Measurements from ENCODE around the gene TBC1D8B. TPM values are rescaled to one million over a fixed set of nuclear protein-coding genes. Genes with fewer than 3 reads are reported as not detected.

The TBC1D8B gene
- total and polyA plus RNA-seq, 2 of the 13 experiments (the other 11 are each of a cell fraction or from before 2014, with no cell fraction given): 6.2 to 7.2 TPM

- no peak for TF ChIP-seq HDAC6 (IDR thresholded peaks at IDR 0.05; ENCODE audit: low read depth, low read length)
- TF ChIP-seq YEATS4 (CRISPR knock-in tag; IDR thresholded peaks at IDR 0.05; ENCODE audit: borderline replicate concordance): no peak
- no peak for TF ChIP-seq ZZZ3 (CRISPR knock-in tag; IDR thresholded peaks at IDR 0.05; ENCODE audit: borderline replicate concordance)
- no peak for TF ChIP-seq FOXA3 (CRISPR knock-in tag; IDR thresholded peaks at IDR 0.05)
- TF ChIP-seq TFDP1 (CRISPR knock-in tag; IDR thresholded peaks at IDR 0.05; ENCODE audit: borderline replicate concordance): no peak
- TF ChIP-seq ARID3A (IDR thresholded peaks at IDR 0.05; ENCODE audit: low read depth, low read length): peak; percentile 74; the same call in 1 of the 2 replicates
- TF ChIP-seq, protein P1, sequence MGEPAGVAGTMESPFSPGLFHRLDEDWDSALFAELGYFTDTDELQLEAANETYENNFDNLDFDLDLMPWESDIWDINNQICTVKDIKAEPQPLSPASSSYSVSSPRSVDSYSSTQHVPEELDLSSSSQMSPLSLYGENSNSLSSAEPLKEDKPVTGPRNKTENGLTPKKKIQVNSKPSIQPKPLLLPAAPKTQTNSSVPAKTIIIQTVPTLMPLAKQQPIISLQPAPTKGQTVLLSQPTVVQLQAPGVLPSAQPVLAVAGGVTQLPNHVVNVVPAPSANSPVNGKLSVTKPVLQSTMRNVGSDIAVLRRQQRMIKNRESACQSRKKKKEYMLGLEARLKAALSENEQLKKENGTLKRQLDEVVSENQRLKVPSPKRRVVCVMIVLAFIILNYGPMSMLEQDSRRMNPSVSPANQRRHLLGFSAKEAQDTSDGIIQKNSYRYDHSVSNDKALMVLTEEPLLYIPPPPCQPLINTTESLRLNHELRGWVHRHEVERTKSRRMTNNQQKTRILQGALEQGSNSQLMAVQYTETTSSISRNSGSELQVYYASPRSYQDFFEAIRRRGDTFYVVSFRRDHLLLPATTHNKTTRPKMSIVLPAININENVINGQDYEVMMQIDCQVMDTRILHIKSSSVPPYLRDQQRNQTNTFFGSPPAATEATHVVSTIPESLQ (CRISPR knock-in tag; conservative IDR thresholded peaks at IDR 0.05): no peak
- TF ChIP-seq CENPBD1 (CRISPR knock-in tag; IDR thresholded peaks at IDR 0.05; ENCODE audit: borderline replicate concordance, low read depth): no peak
- peak; percentile 62 for TF ChIP-seq HNF4A (CRISPR knock-in tag; IDR thresholded peaks at IDR 0.05)
- TF ChIP-seq MAF1 (CRISPR knock-in tag; IDR thresholded peaks at IDR 0.05; ENCODE audit: borderline replicate concordance): no peak
- no peak for TF ChIP-seq SNRNP70 (IDR thresholded peaks at IDR 0.05; ENCODE audit: low read depth, low read length)
- TF ChIP-seq STAT5B (CRISPR knock-in tag; IDR thresholded peaks at IDR 0.05): no peak
- TF ChIP-seq BRF2 (CRISPR knock-in tag; IDR thresholded peaks at IDR 0.05): no peak
- no peak for TF ChIP-seq TMF1 (CRISPR knock-in tag; IDR thresholded peaks at IDR 0.05; ENCODE audit: low read depth)
- peak in 1 of 2 experiments; percentile 22; a peak in 1 of 4 replicates for TF ChIP-seq EP300 (IDR thresholded peaks at IDR 0.05; ENCODE audit: low read depth in 2 of 2, low read length in 2 of 2)
- TF ChIP-seq EP300 (CRISPR knock-in tag; IDR thresholded peaks at IDR 0.05; ENCODE audit: borderline replicate concordance): no peak
- 0 out of 2 replicates have a peak, but pooled peaks have one; percentile 22 for TF ChIP-seq GATAD2A (CRISPR knock-in tag; IDR thresholded peaks at IDR 0.05)
- TF ChIP-seq CEBPB (IDR thresholded peaks at IDR 0.05; ENCODE audit: borderline replicate concordance, low read depth, low read length): peak; percentile 65; the same call in 1 of the 2 replicates
- TF ChIP-seq, protein P2, sequence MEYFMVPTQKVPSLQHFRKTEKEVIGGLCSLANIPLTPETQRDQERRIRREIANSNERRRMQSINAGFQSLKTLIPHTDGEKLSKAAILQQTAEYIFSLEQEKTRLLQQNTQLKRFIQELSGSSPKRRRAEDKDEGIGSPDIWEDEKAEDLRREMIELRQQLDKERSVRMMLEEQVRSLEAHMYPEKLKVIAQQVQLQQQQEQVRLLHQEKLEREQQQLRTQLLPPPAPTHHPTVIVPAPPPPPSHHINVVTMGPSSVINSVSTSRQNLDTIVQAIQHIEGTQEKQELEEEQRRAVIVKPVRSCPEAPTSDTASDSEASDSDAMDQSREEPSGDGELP (IDR thresholded peaks at IDR 0.05; ENCODE audit: borderline replicate concordance, low read depth): peak; percentile 76
- TF ChIP-seq GABPB1 (CRISPR knock-in tag; IDR thresholded peaks at IDR 0.05): no peak
- TF ChIP-seq ZNF3 (CRISPR knock-in tag; IDR thresholded peaks at IDR 0.05): no peak
Observed at GRCh38 chrX:106780664-106781377, 21.7 kb upstream of the TBC1D8B start (continued).

All from HepG2 (cell line).